CD4-positive, alpha-beta T cell treated with Interleukin-1 beta for 1 hour (primary cell): ENCODE measurements around the gene MPRIP.
"Not testable (repeated sequence)": the region's sequence is repeated elsewhere in the genome, so short reads cannot be mapped to it uniquely, and the experiment has no call there.

Source experiments
- DNase-seq, 2 donors: peaks; one replicate each; pipeline ENCODE4 v3.0.0-alpha.2; 2020 to 2022

MPRIP gene

GRCh38 chr17:17127730-17128291, 85.6 kb downstream of the MPRIP start:
- no peak for DNase-seq

- DNase-seq: no peak
These were observed 86.3 kb downstream of the MPRIP start for GRCh38 chr17:17128476-17129075.

- DNase-seq: no peak
These were observed 87.2 kb downstream of the MPRIP start for GRCh38 chr17:17129466-17129865.

GRCh38 chr17:17130077-17130844, 88.0 kb downstream of the MPRIP start:
- no peak for DNase-seq

GRCh38 chr17:17131839-17132238, 89.6 kb downstream of the MPRIP start:
- DNase-seq: no peak

GRCh38 chr17:17132746-17133145, 90.5 kb downstream of the MPRIP start:
- no peak for DNase-seq

GRCh38 chr17:17134051-17134956, 92.0 kb downstream of the MPRIP start:
- DNase-seq: no peak

GRCh38 chr17:17134957-17135333, 92.7 kb downstream of the MPRIP start:
- DNase-seq: no peak

GRCh38 chr17:17136221-17136620, 94.0 kb downstream of the MPRIP start:
- not testable (repeated sequence) for DNase-seq

- DNase-seq: no peak
These were observed 95.7 kb downstream of the MPRIP start for GRCh38 chr17:17137731-17138585.

- no peak for DNase-seq
These were observed 97.8 kb downstream of the MPRIP start for GRCh38 chr17:17139972-17140589.

GRCh38 chr17:17140590-17140980, 98.3 kb downstream of the MPRIP start:
- no peak for DNase-seq

- DNase-seq: no peak
These were observed 99.0 kb downstream of the MPRIP start for GRCh38 chr17:17141279-17141678.

- DNase-seq: peak; percentile 41 to 53
These were observed 99.7 kb downstream of the MPRIP start for GRCh38 chr17:17141860-17142552.

GRCh38 chr17:17142556-17142955, 100.3 kb downstream of the MPRIP start:
- no peak for DNase-seq

GRCh38 chr17:17143501-17143900, 101.2 kb downstream of the MPRIP start:
- DNase-seq: no peak

GRCh38 chr17:17144061-17144460, 101.8 kb downstream of the MPRIP start:
- DNase-seq: no peak

- no peak for DNase-seq
These were observed 102.8 kb downstream of the MPRIP start for GRCh38 chr17:17144916-17145665.

GRCh38 chr17:17146786-17147406, 104.6 kb downstream of the MPRIP start:
- DNase-seq: peak in 1 of 2 donors; percentile 35

- DNase-seq: no peak
These were observed 105.6 kb downstream of the MPRIP start for GRCh38 chr17:17147821-17148220.
